H9 (cell line): ENCODE data around the gene CSTPP1. TPM values are rescaled to one million over a fixed set of nuclear protein-coding genes. Genes with fewer than 3 reads are reported as not detected.

ENCODE experiments used
- DNase-seq: peaks from one replicate; pipeline ENCODE4 v3.0.0-alpha.2; 2017
- H2AFZ ChIP-seq: one replicate; pipeline ENCODE4 v1.6.1; 2013; ENCODE audit warnings: mild to moderate bottlenecking, low read length, control low read depth, moderate library complexity
- H2AK5ac ChIP-seq: 2 replicates; pipeline ENCODE4 v1.6.1; 2013; ENCODE audit warnings: low read length, control low read depth, mixed read lengths; ENCODE audit not compliant: insufficient read length
- H2BK120ac ChIP-seq: one replicate; pipeline ENCODE4 v1.6.1; 2013; ENCODE audit warnings: low read depth, mild to moderate bottlenecking, low read length, control low read depth, inconsistent platforms; ENCODE audit not compliant: poor library complexity, severe bottlenecking
- H2BK12ac ChIP-seq: 2 replicates; pipeline ENCODE4 v1.6.1; 2013; ENCODE audit warnings: low read length, control low read depth, mixed read lengths, low read depth; ENCODE audit not compliant: insufficient read length
- H2BK15ac ChIP-seq: 2 replicates; pipeline ENCODE4 v1.6.1; 2013; ENCODE audit warnings: low read depth, low read length, control low read depth
- H2BK20ac ChIP-seq: one replicate; pipeline ENCODE4 v1.6.1; 2013; ENCODE audit warnings: low read depth, mild to moderate bottlenecking, low read length, control low read depth, inconsistent platforms; ENCODE audit not compliant: poor library complexity, severe bottlenecking
- H2BK5ac ChIP-seq: 2 replicates; pipeline ENCODE4 v1.6.1; 2013; ENCODE audit warnings: low read length, control low read depth, mixed read lengths; ENCODE audit not compliant: insufficient read length
- H3K14ac ChIP-seq: 2 replicates; pipeline ENCODE4 v1.6.1; 2013; ENCODE audit warnings: low read length, control low read depth; ENCODE audit not compliant: insufficient read depth
- H3K18ac ChIP-seq: 2 replicates; pipeline ENCODE4 v1.6.1; 2013; ENCODE audit warnings: low read depth, mild to moderate bottlenecking, mixed read lengths, low read length, control low read depth; ENCODE audit not compliant: insufficient read length
- H3K23ac ChIP-seq: 2 replicates; pipeline ENCODE4 v1.6.1; 2013; ENCODE audit warnings: low read length, control low read depth, mixed read lengths, low read depth; ENCODE audit not compliant: insufficient read length
- H3K23me2 ChIP-seq: 2 replicates; pipeline ENCODE4 v1.6.1; 2013; ENCODE audit warnings: low read depth, mild to moderate bottlenecking, mixed read lengths, low read length, control low read depth; ENCODE audit not compliant: insufficient read length, poor library complexity, severe bottlenecking
- H3K27ac ChIP-seq: 2 replicates; pipeline ENCODE4 v1.5.1; 2013; ENCODE audit warnings: low read length, control low read depth, mixed read lengths, low read depth; ENCODE audit not compliant: insufficient read length
- H3K27me3 ChIP-seq: 2 replicates; pipeline ENCODE4 v1.6.1; 2013; ENCODE audit warnings: low read length, control low read depth, inconsistent platforms; ENCODE audit not compliant: insufficient read depth
- H3K4ac ChIP-seq: 2 replicates; pipeline ENCODE4 v1.6.1; 2013; ENCODE audit warnings: low read depth, mild to moderate bottlenecking, control low read depth, inconsistent platforms, low read length, moderate library complexity
- H3K4me1 ChIP-seq: 2 replicates; pipeline ENCODE4 v1.6.1; 2013; ENCODE audit warnings: low read length, control low read depth, inconsistent platforms; ENCODE audit not compliant: insufficient read depth
- H3K4me2 ChIP-seq: 2 replicates; pipeline ENCODE4 v1.6.1; 2013; ENCODE audit warnings: low read length, control low read depth, mixed read lengths; ENCODE audit not compliant: insufficient read length, insufficient read depth
- H3K56ac ChIP-seq: 2 replicates; pipeline ENCODE4 v1.6.1; 2013; ENCODE audit warnings: low read depth, mild to moderate bottlenecking, mixed read lengths, low read length, control low read depth; ENCODE audit not compliant: insufficient read length
- H3K79me1 ChIP-seq: 2 replicates; pipeline ENCODE4 v1.6.1; 2013; ENCODE audit warnings: low read depth, mild to moderate bottlenecking, moderate library complexity, low read length, control low read depth, inconsistent platforms; ENCODE audit not compliant: insufficient read depth, poor library complexity, severe bottlenecking
- H3K79me2 ChIP-seq: 2 replicates; pipeline ENCODE4 v1.6.1; 2013; ENCODE audit warnings: low read length, control low read depth, inconsistent platforms; ENCODE audit not compliant: insufficient read depth
- H3K9ac ChIP-seq: 2 replicates; pipeline ENCODE4 v1.6.1; 2013; ENCODE audit warnings: low read length, control low read depth, mixed read lengths; ENCODE audit not compliant: insufficient read length; ENCODE audit errors: extremely low read depth
- H3K9me3 ChIP-seq: one replicate; pipeline ENCODE4 v1.6.1; 2013; ENCODE audit warnings: low read depth, low read length, inconsistent platforms; ENCODE audit not compliant: control insufficient read depth
- H3T11ph ChIP-seq: one replicate; pipeline ENCODE4 v1.6.1; 2013; ENCODE audit warnings: mild to moderate bottlenecking, low read length, control low read depth, inconsistent platforms
- H4K20me1 ChIP-seq: one replicate; pipeline ENCODE4 v1.6.1; 2013; ENCODE audit not compliant: control insufficient read depth, insufficient read length, insufficient read depth
- H4K5ac ChIP-seq: 2 replicates; pipeline ENCODE4 v1.6.1; 2013; ENCODE audit warnings: low read depth, mild to moderate bottlenecking, mixed read lengths, low read length, control low read depth; ENCODE audit not compliant: insufficient read length
- H4K8ac ChIP-seq: replicated peaks from 2 replicates; pipeline ENCODE4 v1.6.1; 2013; ENCODE audit warnings: low read length, control low read depth, mixed read lengths, low read depth; ENCODE audit not compliant: insufficient read length
- H4K91ac ChIP-seq: 2 replicates; pipeline ENCODE4 v1.6.1; 2013; ENCODE audit warnings: low read depth, mild to moderate bottlenecking, moderate library complexity, mixed read lengths, low read length, control low read depth; ENCODE audit not compliant: insufficient read length
- H3K27ac Mint-ChIP-seq, 3 experiments: 2 replicates in 2 of 3; 3 replicates in 1 of 3; pipeline ENCODE4 v1.8.0; 2020 to 2021; ENCODE audit warnings: mixed read lengths in 3 of 3, mild to moderate bottlenecking in 1 of 3, moderate library complexity in 1 of 3
- H3K27me3 Mint-ChIP-seq: 2 replicates; pipeline ENCODE4 v1.8.0; 2021; ENCODE audit warnings: low read depth, mild to moderate bottlenecking, moderate library complexity, mixed read lengths
- H3K36me3 Mint-ChIP-seq, 3 experiments: 2 replicates in 2 of 3; 3 replicates in 1 of 3; pipeline ENCODE4 v1.8.0; 2020 to 2021; ENCODE audit warnings: low read depth in 3 of 3, mixed read lengths in 3 of 3; ENCODE audit not compliant: insufficient read depth in 1 of 3
- H3K4me1 Mint-ChIP-seq, 2 experiments: 2 replicates each; pipeline ENCODE4 v1.8.0; 2020; ENCODE audit warnings: mixed read lengths in 2 of 2
- H3K4me3 Mint-ChIP-seq, 2 experiments: 2 replicates in 1 of 2; 3 replicates in 1 of 2; pipeline ENCODE4 v1.8.0; 2020 to 2021; ENCODE audit warnings: mild to moderate bottlenecking in 2 of 2, mixed read lengths in 2 of 2, moderate library complexity in 1 of 2
- H3K9me3 Mint-ChIP-seq, 2 experiments: 2 replicates in 1 of 2; 3 replicates in 1 of 2; pipeline ENCODE4 v1.8.0; 2020; ENCODE audit warnings: mild to moderate bottlenecking in 2 of 2, mixed read lengths in 2 of 2, moderate library complexity in 1 of 2
- total RNA-seq: library from RNA; stranded (reverse); gene quantifications from 2 replicates; pipeline ENCODE4 v1.2.1, GENCODE V29; 2021
- TF ChIP-seq, protein P1 (sequence below): fragments of 200-600 bp; sonication (generic); conservative IDR thresholded peaks from 3 replicates; pipeline ENCODE4 v1.8.0; 2021; ENCODE audit warnings: antibody characterized with exemption, mild to moderate bottlenecking

The CSTPP1 gene
- total RNA-seq, 1 experiment from 2014 or later = 21.2 TPM

DNA sequence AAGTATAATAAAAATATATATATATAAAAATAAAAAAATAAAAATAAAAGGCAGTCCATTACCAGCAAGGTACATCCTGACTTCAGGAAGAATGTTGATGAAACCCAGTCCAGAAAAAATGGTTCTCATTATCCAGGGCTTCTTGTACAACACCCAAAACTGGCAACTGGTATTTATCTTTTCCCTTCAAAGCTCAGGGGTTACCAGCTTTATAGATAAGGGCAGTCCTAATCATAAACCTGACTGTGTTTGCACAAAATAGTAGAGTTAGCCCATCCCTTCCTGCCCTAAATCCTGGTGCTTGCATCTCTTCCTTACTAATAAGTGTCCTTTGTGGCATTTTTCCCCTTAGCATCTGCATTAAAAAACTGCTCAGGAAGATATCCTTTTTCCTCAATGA is 97.5 kb downstream of the CSTPP1 start:
- H4K91ac ChIP-seq = no peak overlapping the region
- no peak overlapping the region for H4K5ac ChIP-seq
- H3K9me3 ChIP-seq = no peaks in the 10 kb centered on the region
- H3K4me1 Mint-ChIP-seq = peaks cover 11 to 14% of the 10 kb centered on the region in 2 experiments
- no peaks in the 10 kb centered on the region for H3K79me1 ChIP-seq
- H3K4me1 ChIP-seq = peaks cover 4% of the 10 kb centered on the region; the same call in 1 of the 2 replicates
- no peaks in the 10 kb centered on the region for H3K23me2 ChIP-seq
- TF ChIP-seq, protein P1, sequence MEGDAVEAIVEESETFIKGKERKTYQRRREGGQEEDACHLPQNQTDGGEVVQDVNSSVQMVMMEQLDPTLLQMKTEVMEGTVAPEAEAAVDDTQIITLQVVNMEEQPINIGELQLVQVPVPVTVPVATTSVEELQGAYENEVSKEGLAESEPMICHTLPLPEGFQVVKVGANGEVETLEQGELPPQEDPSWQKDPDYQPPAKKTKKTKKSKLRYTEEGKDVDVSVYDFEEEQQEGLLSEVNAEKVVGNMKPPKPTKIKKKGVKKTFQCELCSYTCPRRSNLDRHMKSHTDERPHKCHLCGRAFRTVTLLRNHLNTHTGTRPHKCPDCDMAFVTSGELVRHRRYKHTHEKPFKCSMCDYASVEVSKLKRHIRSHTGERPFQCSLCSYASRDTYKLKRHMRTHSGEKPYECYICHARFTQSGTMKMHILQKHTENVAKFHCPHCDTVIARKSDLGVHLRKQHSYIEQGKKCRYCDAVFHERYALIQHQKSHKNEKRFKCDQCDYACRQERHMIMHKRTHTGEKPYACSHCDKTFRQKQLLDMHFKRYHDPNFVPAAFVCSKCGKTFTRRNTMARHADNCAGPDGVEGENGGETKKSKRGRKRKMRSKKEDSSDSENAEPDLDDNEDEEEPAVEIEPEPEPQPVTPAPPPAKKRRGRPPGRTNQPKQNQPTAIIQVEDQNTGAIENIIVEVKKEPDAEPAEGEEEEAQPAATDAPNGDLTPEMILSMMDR = no peak
- H3K4me2 ChIP-seq = no peak overlapping the region
- no peak overlapping the region for H3K18ac ChIP-seq
- H3K23ac ChIP-seq = no peak overlapping the region
- H3K4me3 Mint-ChIP-seq = no peak overlapping the region
- no peak overlapping the region for H2BK5ac ChIP-seq
- no peak overlapping the region for H3T11ph ChIP-seq
- H2BK15ac ChIP-seq = no peak overlapping the region
- H3K27ac Mint-ChIP-seq = no peak overlapping the region
- H3K36me3 Mint-ChIP-seq = peaks cover 0 to 9% (median 2%) of the 10 kb centered on the region in 3 experiments; a peak in 5 of 7 replicates
- H2BK12ac ChIP-seq = no peak overlapping the region
- no peak overlapping the region for H2AK5ac ChIP-seq
- H3K4ac ChIP-seq = no peak overlapping the region
- H2BK20ac ChIP-seq = no peak overlapping the region
- no peaks in the 10 kb centered on the region for H4K20me1 ChIP-seq
- H3K9ac ChIP-seq = no peak overlapping the region
- no peak overlapping the region for H3K14ac ChIP-seq
- H2BK120ac ChIP-seq = no peak overlapping the region
- H3K9me3 Mint-ChIP-seq = peaks cover 5 to 8% of the 10 kb centered on the region in 2 experiments; a peak in 3 of 5 replicates
- no peak for DNase-seq
- no peak overlapping the region for H4K8ac ChIP-seq
- no peak overlapping the region for H3K56ac ChIP-seq
- H3K27ac ChIP-seq = no peak overlapping the region
- no peaks in the 10 kb centered on the region for H3K27me3 Mint-ChIP-seq
- H3K79me2 ChIP-seq = no peaks in the 10 kb centered on the region
- H2AFZ ChIP-seq = no peak overlapping the region
- H3K27me3 ChIP-seq = no peaks in the 10 kb centered on the region
